Measurements from ENCODE around the gene CRACR2B.

The CRACR2B gene

DNA sequence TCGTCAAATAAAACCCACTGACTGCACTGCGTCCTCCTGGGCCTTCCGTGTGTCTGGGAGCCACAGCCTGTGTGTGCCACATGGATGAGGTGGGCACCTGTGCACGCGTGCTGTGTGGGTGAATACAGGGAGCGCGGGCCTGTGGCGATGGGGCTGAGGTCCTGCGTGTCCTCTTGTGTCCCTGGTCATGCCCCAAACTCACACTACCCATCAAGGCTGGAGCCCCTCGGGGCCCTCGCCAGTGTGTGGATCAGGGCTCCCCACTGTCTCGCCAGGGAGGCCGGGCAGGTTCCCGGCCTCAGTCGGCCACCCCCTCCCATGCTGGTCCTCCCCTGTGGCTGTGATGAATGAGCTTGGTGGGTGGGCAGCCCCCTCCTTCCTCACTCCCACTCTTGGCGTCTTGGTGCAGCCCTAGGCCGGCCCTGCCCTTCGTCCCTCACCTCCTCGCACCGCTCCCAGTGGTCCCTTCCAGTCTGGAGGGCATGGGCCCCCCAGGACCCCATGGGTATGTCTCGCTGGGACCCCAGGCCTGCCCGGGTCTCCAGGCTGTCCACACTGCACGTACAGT is 4.3 kb downstream of the CRACR2B start:
- peak overlapping the region; percentile 90 for H3K4me2 ChIP-seq (ENCODE audit: low read depth, low read length)
- H4K20me1 ChIP-seq (ENCODE audit: insufficient read depth, low read length), result no peaks in the 10 kb centered on the region
- H3K36me3 ChIP-seq (replicated peaks; ENCODE audit: insufficient read depth, low read length), result no peaks in the 10 kb centered on the region
- H3K9ac ChIP-seq (ENCODE audit: low read length), result peak overlapping the region; percentile 50; the same call in 1 of the 2 replicates
- H3K9me2 ChIP-seq (replicated peaks; ENCODE audit: insufficient read depth, low read length), result no peaks in the 10 kb centered on the region
- peaks cover 15% of the 10 kb centered on the region for H3K27me3 ChIP-seq (replicated peaks; ENCODE audit: insufficient read depth, low read length)
- peak overlapping the region; percentile 78 for H2AFZ ChIP-seq (ENCODE audit: low read length)
- DNase-seq, result no peak
- H3K4me3 ChIP-seq (ENCODE audit: low read length), result peak overlapping the region; percentile 70
- no peak overlapping the region for H3K27ac ChIP-seq (ENCODE audit: low read length)
- peaks cover 5% of the 10 kb centered on the region; the same call in 1 of the 2 replicates for H3F3A ChIP-seq (ENCODE audit: insufficient read depth, low read length)
- peaks cover 6% of the 10 kb centered on the region for H3K79me2 ChIP-seq (ENCODE audit: low read length)
- peaks cover 21% of the 10 kb centered on the region for H3K4me1 ChIP-seq (ENCODE audit: low read length)
- TF ChIP-seq EZH2phosphoT487 (IDR thresholded peaks at IDR 0.05; ENCODE audit: low read length), result no peak
- H3K9me3 ChIP-seq (replicated peaks; ENCODE audit: insufficient read depth, low read length), result no peaks in the 10 kb centered on the region

DNA sequence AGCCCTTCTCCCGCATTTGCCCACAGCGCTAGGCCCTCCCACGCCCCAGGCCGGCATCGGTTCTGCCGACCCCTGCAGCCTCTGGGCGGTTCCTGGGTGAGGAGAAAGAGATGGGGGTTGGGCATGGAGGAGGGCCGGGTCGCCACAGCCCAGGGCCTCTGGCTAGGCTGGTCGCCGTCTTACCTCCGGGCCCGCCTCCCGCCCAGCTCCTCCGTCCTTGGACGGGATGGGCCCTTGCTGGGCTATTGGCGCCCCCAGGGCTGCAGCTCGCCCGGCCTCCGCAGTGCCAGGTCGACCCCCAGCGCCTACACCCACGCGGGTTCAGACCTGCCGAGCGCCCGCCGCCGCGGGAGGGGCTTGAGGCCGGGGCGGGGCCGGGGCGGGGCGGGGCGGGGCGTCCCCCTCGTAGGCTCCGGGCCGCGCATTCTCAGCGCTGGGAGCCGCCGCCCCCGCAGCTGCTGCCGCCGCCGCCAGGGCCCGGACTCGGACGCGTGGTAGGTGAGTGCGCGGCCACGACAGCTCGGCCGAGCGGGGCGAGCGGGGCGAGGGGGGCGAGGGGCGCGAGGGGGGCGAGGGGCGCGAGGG is 4.9 kb downstream of the CRACR2B start, which contains the start of gene CD151:
TSS of gene CD151 (plus strand) at position 424 of the 585 bp plus-strand sequence. CDS start 3,118 bp downstream, outside the sequence.
- peak within 1 kb of the TSS; percentile 93 for H3K4me2 ChIP-seq (ENCODE audit: low read depth, low read length)
- DNase-seq, result peak; percentile 59
- H2AFZ ChIP-seq (ENCODE audit: low read length), result peak within 1 kb of the TSS; percentile 78
- H3K79me2 ChIP-seq (ENCODE audit: low read length), result peaks cover 6% of the 10 kb centered on the region
- no peaks in the 10 kb centered on the region for H4K20me1 ChIP-seq (ENCODE audit: insufficient read depth, low read length)
- peaks cover 5% of the 10 kb centered on the region; the same call in 1 of the 2 replicates for H3F3A ChIP-seq (ENCODE audit: insufficient read depth, low read length)
- H3K9me3 ChIP-seq (replicated peaks; ENCODE audit: insufficient read depth, low read length), result no peaks in the 10 kb centered on the region
- H3K9me2 ChIP-seq (replicated peaks; ENCODE audit: insufficient read depth, low read length), result no peaks in the 10 kb centered on the region
- H3K4me3 ChIP-seq (ENCODE audit: low read length), result peak within 1 kb of the TSS; percentile 70
- no peaks in the 10 kb centered on the region for H3K36me3 ChIP-seq (replicated peaks; ENCODE audit: insufficient read depth, low read length)
- H3K27ac ChIP-seq (ENCODE audit: low read length), result no peak within 1 kb of the TSS
- no peak for TF ChIP-seq EZH2 (optimal IDR thresholded peaks at IDR 0.05; ENCODE audit: low read depth, low read length)
- no peak for TF ChIP-seq EZH2phosphoT487 (IDR thresholded peaks at IDR 0.05; ENCODE audit: low read length)
- TF ChIP-seq, protein P1, sequence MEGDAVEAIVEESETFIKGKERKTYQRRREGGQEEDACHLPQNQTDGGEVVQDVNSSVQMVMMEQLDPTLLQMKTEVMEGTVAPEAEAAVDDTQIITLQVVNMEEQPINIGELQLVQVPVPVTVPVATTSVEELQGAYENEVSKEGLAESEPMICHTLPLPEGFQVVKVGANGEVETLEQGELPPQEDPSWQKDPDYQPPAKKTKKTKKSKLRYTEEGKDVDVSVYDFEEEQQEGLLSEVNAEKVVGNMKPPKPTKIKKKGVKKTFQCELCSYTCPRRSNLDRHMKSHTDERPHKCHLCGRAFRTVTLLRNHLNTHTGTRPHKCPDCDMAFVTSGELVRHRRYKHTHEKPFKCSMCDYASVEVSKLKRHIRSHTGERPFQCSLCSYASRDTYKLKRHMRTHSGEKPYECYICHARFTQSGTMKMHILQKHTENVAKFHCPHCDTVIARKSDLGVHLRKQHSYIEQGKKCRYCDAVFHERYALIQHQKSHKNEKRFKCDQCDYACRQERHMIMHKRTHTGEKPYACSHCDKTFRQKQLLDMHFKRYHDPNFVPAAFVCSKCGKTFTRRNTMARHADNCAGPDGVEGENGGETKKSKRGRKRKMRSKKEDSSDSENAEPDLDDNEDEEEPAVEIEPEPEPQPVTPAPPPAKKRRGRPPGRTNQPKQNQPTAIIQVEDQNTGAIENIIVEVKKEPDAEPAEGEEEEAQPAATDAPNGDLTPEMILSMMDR (IDR thresholded peaks at IDR 0.05; ENCODE audit: low read length), result no peak
- H3K27me3 ChIP-seq (replicated peaks; ENCODE audit: insufficient read depth, low read length), result peaks cover 15% of the 10 kb centered on the region
- H3K9ac ChIP-seq (ENCODE audit: low read length), result peak within 1 kb of the TSS; percentile 58; the same call in 1 of the 2 replicates
- peaks cover 21% of the 10 kb centered on the region for H3K4me1 ChIP-seq (ENCODE audit: low read length)

DNA sequence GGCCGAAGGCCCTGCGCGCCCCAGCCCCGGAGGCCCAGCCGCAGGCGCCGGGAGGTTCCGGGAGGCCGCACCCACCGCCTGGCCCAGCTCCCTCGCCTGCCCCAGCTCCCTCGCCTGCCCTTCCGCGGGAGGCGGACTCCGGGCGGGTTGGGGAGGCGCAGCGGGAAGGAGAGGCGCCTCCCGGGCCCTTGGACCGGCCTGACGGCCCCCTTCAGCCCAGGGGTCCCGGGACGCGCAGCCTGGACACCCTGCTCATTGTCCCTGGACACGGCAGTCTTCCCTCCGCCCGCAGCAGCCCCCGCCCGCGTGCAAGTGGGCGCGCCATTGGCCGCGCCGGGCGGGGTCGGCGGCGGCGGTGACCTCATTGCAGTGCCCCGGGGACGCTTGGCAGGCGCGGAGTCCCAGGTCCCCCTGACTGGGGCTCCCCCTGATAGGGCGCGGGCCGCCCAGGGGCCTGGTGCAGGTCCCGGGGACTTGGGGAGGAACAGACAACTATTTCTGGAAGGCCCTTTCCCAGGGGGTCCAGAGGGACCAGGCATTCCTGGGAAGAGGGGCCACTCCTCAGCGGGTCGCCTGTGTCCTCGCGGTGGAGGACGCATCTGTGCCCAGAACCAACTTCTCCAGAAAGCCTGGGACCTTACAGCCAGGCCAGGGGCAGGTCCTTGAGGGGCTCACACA is 5.5 kb downstream of the CRACR2B start:
- H3K9me3 ChIP-seq (replicated peaks; ENCODE audit: insufficient read depth, low read length), result no peaks in the 10 kb centered on the region
- peak overlapping the region; percentile 93 for H3K4me2 ChIP-seq (ENCODE audit: low read depth, low read length)
- no peak overlapping the region for H2AFZ ChIP-seq (ENCODE audit: low read length)
- no peaks in the 10 kb centered on the region for H4K20me1 ChIP-seq (ENCODE audit: insufficient read depth, low read length)
- peaks cover 21% of the 10 kb centered on the region for H3K4me1 ChIP-seq (ENCODE audit: low read length)
- H3F3A ChIP-seq (ENCODE audit: insufficient read depth, low read length), result peaks cover 1% of the 10 kb centered on the region; the same call in 1 of the 2 replicates
- peaks cover 15% of the 10 kb centered on the region for H3K27me3 ChIP-seq (replicated peaks; ENCODE audit: insufficient read depth, low read length)
- DNase-seq, result peak; percentile 33
- TF ChIP-seq, protein P1 (IDR thresholded peaks at IDR 0.05; ENCODE audit: low read length), result no peak
- no peak for TF ChIP-seq EZH2 (optimal IDR thresholded peaks at IDR 0.05; ENCODE audit: low read depth, low read length)
- no peak for TF ChIP-seq EZH2phosphoT487 (IDR thresholded peaks at IDR 0.05; ENCODE audit: low read length)
- no peaks in the 10 kb centered on the region for H3K9me2 ChIP-seq (replicated peaks; ENCODE audit: insufficient read depth, low read length)
- H3K9ac ChIP-seq (ENCODE audit: low read length), result peak overlapping the region; percentile 58; the same call in 1 of the 2 replicates
- H3K4me3 ChIP-seq (ENCODE audit: low read length), result peak overlapping the region; percentile 62
- no peaks in the 10 kb centered on the region for H3K36me3 ChIP-seq (replicated peaks; ENCODE audit: insufficient read depth, low read length)
- H3K79me2 ChIP-seq (ENCODE audit: low read length), result peaks cover 6% of the 10 kb centered on the region
- H3K27ac ChIP-seq (ENCODE audit: low read length), result no peak overlapping the region
